Measurements from ENCODE around the gene TBC1D2B.

TBC1D2B gene

DNA sequence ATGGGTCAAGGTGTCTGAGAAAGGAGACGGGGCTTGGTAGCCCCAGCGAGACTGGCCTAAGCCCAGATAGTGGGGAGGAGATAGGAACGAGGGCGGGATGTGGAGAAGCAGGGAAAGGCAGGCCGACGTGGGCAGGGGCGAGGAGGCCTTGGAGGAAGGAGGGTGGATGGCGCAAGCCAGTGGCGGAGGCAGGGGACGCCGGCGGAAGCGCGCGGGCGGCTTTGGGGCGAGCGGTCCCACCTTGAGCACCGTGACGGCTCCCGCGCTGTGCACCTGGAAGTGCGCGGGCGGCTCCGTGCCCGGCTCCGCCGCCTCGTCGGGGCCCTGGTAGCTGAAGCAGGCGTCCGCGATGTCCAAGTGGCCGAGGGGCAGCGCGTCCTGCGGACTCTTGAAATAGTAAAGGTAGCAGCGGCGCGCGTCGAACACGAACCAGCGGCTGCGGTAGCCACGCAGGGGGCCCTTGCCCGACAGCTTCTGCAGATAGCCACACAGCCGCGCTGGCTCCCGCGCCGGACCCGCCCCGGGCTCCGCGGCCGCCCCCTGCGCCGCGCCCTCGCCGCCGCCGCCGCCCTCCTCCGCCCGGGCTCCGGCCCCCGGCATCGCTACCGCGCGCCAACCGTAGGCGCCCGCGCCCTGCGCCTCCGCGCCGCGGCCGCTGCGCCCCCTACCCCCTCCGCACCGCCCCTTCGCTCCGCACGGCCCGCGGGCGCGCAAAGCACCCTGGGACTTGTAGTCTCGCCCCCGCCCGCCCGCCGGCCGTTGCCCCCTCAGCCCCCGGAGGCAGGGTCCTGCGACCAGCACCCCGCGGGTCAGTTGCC, at the start of gene TBC1D2B:
Gene TBC1D2B (minus strand): TSS at position 659 of the 818 bp plus-strand sequence. CDS start 59 bp downstream, at position 600.
- H3K4me1 Mint-ChIP-seq, result peaks cover 46% of the 10 kb centered on the region
- ATAC-seq (peak; percentile 86), DNase-seq (ENCODE audit: low spot score in 2 of 2) (peak; percentile 49 to 81)
- H3K36me3 Mint-ChIP-seq, result peaks cover 11% of the 10 kb centered on the region
- H3K27ac Mint-ChIP-seq, result peak within 1 kb of the TSS; percentile 94
- peak within 1 kb of the TSS; percentile 97 for H3K4me3 Mint-ChIP-seq
- H3K9me3 Mint-ChIP-seq, result no peaks in the 10 kb centered on the region

- H3K4me3 Mint-ChIP-seq, result no peak overlapping the region
- DNase-seq (ENCODE audit: low spot score in 2 of 2), result no peak
- no peak for ATAC-seq
- peaks cover 16% of the 10 kb centered on the region for H3K4me1 Mint-ChIP-seq
- H3K36me3 Mint-ChIP-seq, result no peaks in the 10 kb centered on the region
- H3K27ac Mint-ChIP-seq, result peak overlapping the region; percentile 15
- no peaks in the 10 kb centered on the region for H3K9me3 Mint-ChIP-seq
Measured at GRCh38 chr15:78125267-78125666, 47.8 kb upstream of the TBC1D2B start.

GRCh38 chr15:78120523-78120922, 43.0 kb upstream of the TBC1D2B start:
- H3K36me3 Mint-ChIP-seq, result no peaks in the 10 kb centered on the region
- H3K9me3 Mint-ChIP-seq, result no peaks in the 10 kb centered on the region
- DNase-seq (ENCODE audit: low spot score in 2 of 2), result no peak
- H3K27ac Mint-ChIP-seq, result peak overlapping the region; percentile 74
- H3K4me1 Mint-ChIP-seq, result no peaks in the 10 kb centered on the region
- ATAC-seq, result no peak
- H3K4me3 Mint-ChIP-seq, result no peak overlapping the region

GRCh38 chr15:78112551-78112950, 35.0 kb upstream of the TBC1D2B start:
- H3K9me3 Mint-ChIP-seq, result no peaks in the 10 kb centered on the region
- H3K4me1 Mint-ChIP-seq, result peaks cover 12% of the 10 kb centered on the region
- no peak overlapping the region for H3K4me3 Mint-ChIP-seq
- H3K36me3 Mint-ChIP-seq, result no peaks in the 10 kb centered on the region
- DNase-seq (ENCODE audit: low spot score in 2 of 2) (no peak), ATAC-seq (no peak)
- no peak overlapping the region for H3K27ac Mint-ChIP-seq

- Mint-ChIP-seq H3K4me3 (no peak overlapping the region), H3K36me3 (no peaks in the 10 kb centered on the region), H3K4me1 (peaks cover 14% of the 10 kb centered on the region), H3K9me3 (no peaks in the 10 kb centered on the region), H3K27ac (no peak overlapping the region)
- DNase-seq (ENCODE audit: low spot score in 2 of 2) (no peak), ATAC-seq (no peak)
Measured at GRCh38 chr15:78111788-78112187, 34.3 kb upstream of the TBC1D2B start.

GRCh38 chr15:78110916-78111475, 33.5 kb upstream of the TBC1D2B start:
- Mint-ChIP-seq H3K4me3 (no peak overlapping the region), H3K27ac (no peak overlapping the region)

DNA sequence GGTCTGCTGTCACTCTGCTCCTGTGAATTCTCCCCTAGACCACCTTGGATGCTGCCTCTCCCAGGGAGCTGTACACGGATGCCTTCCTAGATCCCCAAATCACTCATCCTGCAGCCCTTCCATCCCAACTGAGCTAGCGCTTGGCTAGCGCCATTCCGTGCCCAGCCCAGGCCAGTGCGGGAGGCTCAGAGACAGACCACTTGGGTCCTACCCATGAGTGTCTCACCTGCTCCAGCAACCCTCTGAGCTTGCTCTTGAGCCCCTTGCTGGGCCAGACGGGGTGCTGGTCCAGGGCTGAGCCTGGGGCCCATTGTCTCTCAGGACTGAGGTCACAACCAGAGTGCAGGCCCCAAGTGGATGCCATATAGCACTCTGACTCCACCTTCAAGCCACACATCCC, 32.6 kb upstream of the TBC1D2B start:
- no peak for DNase-seq (ENCODE audit: low spot score in 2 of 2)
- H3K4me1 Mint-ChIP-seq, result peaks cover 31% of the 10 kb centered on the region
- H3K4me3 Mint-ChIP-seq, result no peak overlapping the region
- no peak for ATAC-seq
- no peaks in the 10 kb centered on the region for H3K9me3 Mint-ChIP-seq
- H3K36me3 Mint-ChIP-seq, result peaks cover 6% of the 10 kb centered on the region
- no peak overlapping the region for H3K27ac Mint-ChIP-seq

More at GRCh38 chr15:78110916-78111475, 33.5 kb upstream of the TBC1D2B start:
- H3K36me3 Mint-ChIP-seq, result peaks cover 2% of the 10 kb centered on the region
- peaks cover 22% of the 10 kb centered on the region for H3K4me1 Mint-ChIP-seq
- H3K9me3 Mint-ChIP-seq, result no peaks in the 10 kb centered on the region
- DNase-seq (ENCODE audit: low spot score in 2 of 2) (no peak), ATAC-seq (no peak)

DNA sequence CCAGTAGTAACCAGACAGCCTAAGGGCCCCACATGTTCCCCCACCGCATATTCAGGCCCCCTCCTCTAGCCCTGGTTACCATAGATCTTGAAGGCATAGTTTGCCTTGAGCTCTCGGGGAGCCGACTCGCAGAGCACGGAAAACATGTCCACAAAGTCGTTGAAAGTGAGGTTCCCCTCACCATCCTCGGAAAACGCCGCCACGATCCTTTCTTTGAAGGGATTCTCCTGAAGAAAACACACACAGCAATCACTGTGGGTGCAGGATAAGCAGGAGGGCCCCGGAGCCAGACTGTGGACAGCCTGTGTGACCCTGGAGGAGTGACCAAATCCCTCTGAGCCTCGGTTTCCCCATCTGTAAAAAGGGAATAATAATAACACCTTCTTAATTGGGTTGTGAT, 31.6 kb upstream of the TBC1D2B start:
- peaks cover 6% of the 10 kb centered on the region for H3K36me3 Mint-ChIP-seq
- H3K27ac Mint-ChIP-seq, result peak overlapping the region; percentile 74
- ATAC-seq, result no peak

DNA sequence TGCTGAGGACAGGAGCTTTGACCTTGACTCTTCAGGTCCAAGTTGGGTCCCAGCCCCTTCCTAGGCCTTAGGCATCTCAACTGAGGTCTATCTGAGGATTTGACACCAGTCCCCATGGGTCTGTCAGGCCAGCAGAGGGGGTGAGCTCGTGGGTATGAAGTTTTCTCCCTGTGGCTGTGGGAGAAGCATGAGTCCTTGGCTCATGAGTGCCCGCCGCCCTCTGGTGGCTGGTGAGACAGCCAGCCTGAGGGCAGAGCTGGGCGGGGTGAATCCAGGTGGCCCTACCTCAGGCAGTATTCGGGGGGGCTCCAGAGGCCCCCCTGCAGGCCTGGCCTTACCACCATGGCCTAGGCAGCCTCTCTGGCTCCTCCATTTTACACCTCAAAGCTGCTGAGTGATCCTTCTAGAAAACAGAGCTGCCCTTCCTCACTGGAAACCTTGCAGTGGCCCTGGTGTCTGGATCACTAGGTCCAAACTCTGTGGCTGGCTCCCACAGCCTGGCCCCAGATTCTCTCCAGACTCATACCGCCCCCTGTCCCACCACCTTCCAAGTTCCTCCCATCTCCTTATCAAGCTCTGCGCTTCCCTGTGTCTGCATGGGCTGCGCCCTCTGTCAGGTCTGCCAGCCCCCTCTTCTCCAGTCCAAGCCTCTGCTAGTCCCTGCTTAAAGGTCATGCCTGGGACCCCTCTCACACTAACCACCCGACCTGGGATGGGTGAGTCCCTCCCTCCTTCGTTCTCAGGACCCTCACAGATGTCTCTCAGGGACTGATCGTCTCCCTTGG, 31.0 kb upstream of the TBC1D2B start:
- Mint-ChIP-seq H3K4me1 (peaks cover 47% of the 10 kb centered on the region), H3K9me3 (no peaks in the 10 kb centered on the region), H3K27ac (peak overlapping the region; percentile 74), H3K4me3 (no peak overlapping the region), H3K36me3 (peaks cover 6% of the 10 kb centered on the region)
- ATAC-seq, result peak; percentile 84
- peak; percentile 74 to 87 for DNase-seq (ENCODE audit: low spot score in 2 of 2)

More for the DNA sequence above, 31.6 kb upstream of the TBC1D2B start:
- H3K4me3 Mint-ChIP-seq, result no peak overlapping the region
- H3K9me3 Mint-ChIP-seq, result no peaks in the 10 kb centered on the region
- no peak for DNase-seq (ENCODE audit: low spot score in 2 of 2)
- H3K4me1 Mint-ChIP-seq, result peaks cover 40% of the 10 kb centered on the region

DNA sequence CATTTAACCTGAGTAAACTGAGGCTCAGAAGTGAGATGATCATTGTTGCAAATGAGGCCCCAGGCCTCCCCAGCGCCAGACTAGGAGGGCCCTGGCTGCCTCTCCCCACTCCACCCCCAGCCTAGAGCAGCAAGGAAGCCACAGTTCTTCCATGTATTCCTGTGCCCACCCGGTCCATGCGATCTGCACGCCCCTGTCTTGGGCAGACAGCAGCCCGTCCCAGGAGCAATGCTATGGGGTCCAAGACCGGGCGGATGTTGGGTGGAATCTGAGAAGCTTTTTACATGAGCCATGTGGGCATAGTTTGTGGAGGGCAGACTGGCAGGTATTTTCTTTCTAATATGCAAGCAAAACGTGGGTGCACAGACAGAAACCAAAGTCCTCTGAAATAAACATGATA, 30.0 kb upstream of the TBC1D2B start:
- Mint-ChIP-seq H3K36me3 (peaks cover 6% of the 10 kb centered on the region), H3K4me1 (peaks cover 57% of the 10 kb centered on the region), H3K27ac (no peak overlapping the region), H3K9me3 (no peaks in the 10 kb centered on the region), H3K4me3 (no peak overlapping the region)
- DNase-seq (ENCODE audit: low spot score in 2 of 2), result no peak
- ATAC-seq, result no peak

DNA sequence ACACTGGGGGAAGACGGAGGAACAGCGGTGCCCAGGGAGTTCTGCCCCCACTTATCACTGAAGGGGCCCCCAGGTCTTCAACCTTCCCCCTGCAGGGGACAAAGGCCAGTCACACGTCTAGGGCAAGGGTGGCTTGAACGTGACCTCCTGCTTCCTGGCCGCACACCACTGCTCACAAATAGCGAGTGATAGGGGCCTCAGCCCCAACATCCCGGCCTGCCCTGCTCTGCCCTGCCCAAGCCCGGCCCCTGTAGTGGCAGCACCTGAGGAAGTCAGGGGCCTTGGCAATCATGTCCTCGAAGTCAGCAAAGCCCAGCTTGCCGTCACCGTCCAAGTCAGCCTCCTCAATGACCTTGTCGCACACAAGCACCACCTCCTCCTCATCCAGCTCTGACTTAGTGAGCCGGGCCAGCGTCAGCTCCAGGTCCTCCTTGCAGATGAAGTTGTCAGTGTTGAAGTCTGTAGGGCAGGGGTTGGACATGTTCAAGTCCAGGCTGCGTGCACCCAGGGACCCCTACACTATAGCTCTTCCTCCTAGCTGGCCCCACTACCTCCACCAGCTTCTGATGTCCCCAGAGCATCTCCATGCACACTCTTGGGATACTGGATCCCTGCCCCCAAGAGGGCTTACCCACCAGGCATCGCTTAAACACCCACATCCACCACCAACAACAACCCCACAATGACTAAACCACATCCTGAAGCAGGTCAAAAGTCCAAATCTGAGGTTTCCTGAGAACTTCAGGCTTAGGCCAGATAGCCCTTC, 28.1 kb upstream of the TBC1D2B start:
- peaks cover 6% of the 10 kb centered on the region for H3K36me3 Mint-ChIP-seq
- peak overlapping the region; percentile 62 for H3K4me3 Mint-ChIP-seq
- peak overlapping the region; percentile 60 for H3K27ac Mint-ChIP-seq
- DNase-seq (ENCODE audit: low spot score in 2 of 2), result no peak
- H3K9me3 Mint-ChIP-seq, result no peaks in the 10 kb centered on the region
- peaks cover 60% of the 10 kb centered on the region for H3K4me1 Mint-ChIP-seq
- ATAC-seq, result peak; percentile 6

DNA sequence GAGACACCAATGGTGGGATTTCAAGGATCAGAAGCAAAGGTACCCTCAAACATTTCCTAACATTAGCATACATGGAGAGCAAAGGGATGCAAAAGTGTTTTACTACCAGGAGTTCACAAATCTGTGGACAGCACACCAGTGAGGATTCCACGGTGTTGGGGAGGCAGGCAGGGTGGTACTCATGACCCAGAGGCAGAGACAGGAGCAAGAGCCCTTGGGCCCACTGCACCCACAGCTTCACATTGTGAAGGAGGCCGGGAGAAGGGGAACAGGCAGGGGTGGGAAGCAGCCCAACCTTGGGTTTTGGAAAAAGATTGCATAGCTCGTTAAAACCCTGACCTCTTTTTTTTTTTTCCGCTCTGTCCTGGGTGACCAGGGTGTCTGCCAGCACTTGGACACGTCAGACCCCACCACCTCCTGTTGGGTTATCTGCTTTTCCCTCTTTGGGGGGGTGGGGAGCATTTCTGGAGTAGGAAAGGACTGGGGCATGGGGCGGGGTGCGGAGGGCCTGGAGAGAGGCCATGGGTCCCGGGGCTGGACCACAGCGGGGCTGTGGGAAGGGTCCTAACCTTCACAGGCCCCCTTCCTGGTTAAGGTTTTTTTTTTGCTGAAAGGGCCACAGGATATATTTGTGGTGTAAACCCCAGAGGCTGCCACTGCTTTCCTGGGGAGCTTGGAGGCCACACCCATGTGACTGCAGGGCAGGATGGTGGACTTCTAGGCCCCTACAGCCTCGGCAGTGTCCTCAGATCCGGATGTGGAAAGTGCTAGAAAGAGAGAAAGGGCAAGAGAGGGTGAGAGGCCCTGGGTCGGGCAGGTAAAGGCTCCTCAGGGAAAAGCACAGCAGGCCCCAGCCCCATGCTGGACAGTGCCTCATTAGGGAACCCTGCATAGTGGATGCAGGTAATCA, 27.3 kb upstream of the TBC1D2B start:
- Mint-ChIP-seq H3K36me3 (peaks cover 6% of the 10 kb centered on the region), H3K9me3 (no peaks in the 10 kb centered on the region), H3K4me3 (peak overlapping the region; percentile 62), H3K27ac (peak overlapping the region; percentile 94), H3K4me1 (peaks cover 60% of the 10 kb centered on the region)
- ATAC-seq (no peak), DNase-seq (ENCODE audit: low spot score in 2 of 2) (no peak)

DNA sequence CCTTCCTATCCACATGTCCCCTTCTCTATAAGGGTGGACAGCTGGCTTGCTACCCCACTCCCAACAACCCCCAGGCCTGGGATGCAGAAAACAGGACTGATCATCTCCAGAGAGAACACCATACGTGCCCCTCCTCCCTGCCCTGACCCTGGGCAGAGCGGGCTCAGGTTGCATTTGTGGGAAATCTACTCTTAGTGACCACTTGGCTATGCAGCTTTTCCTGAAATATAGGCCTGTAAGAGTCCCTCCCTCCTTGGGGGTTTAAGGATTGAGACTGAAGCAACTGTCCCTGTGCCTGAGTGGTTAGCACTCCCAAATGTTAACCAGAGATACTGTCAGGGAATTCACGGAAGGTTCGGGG, 26.6 kb upstream of the TBC1D2B start:
- Mint-ChIP-seq H3K9me3 (no peaks in the 10 kb centered on the region), H3K4me3 (peak overlapping the region; percentile 62), H3K4me1 (peaks cover 60% of the 10 kb centered on the region), H3K36me3 (peaks cover 6% of the 10 kb centered on the region), H3K27ac (peak overlapping the region; percentile 94)
- ATAC-seq, result peak; percentile 11
- no peak for DNase-seq (ENCODE audit: low spot score in 2 of 2)

Data from stimulated activated effector memory CD8-positive, alpha-beta T cell treated with anti-CD3 and anti-CD28 coated beads, Interleukin-12 subunit alpha, Interleukin-12 subunit beta, amount 100 ng/mL, for 72 hours (primary cell).